H7 (cell line): Measurements from ENCODE around the gene MZT2A. TPM values are rescaled to one million over a fixed set of nuclear protein-coding genes. Genes with fewer than 3 reads are reported as not detected.
"Not testable (repeated sequence)": the region's sequence is repeated elsewhere in the genome, so short reads cannot be mapped to it uniquely, and the experiment has no call there.

Experiments used
- DNase-seq: peaks from one replicate; pipeline ENCODE4 v3.0.0; 2012
- H3K27me3 ChIP-seq: 2 replicates; pipeline ENCODE4 v1.6.0; 2011; ENCODE audit warnings: mild to moderate bottlenecking, low read length; ENCODE audit not compliant: control insufficient read depth, insufficient read depth
- H3K36me3 ChIP-seq: replicated peaks from 2 replicates; pipeline ENCODE4 v1.5.1; 2011; ENCODE audit warnings: low read length; ENCODE audit not compliant: control insufficient read depth, insufficient read depth
- H3K4me3 ChIP-seq: 2 replicates; pipeline ENCODE4 v1.5.1; 2011; ENCODE audit warnings: low read depth, mild to moderate bottlenecking, control low read depth, low read length, moderate library complexity; ENCODE audit not compliant: insufficient read depth
- total RNA-seq: library from RNA; depleted of rRNA; stranded (reverse); fragments of >200 nt; shearing (Covaris generic); gene quantifications from 2 replicates; pipeline ENCODE4 v1.2.3, GENCODE V29; 2014; rRNA removed

Gene MZT2A
- total RNA-seq, result 156 and 163 TPM in 2 replicates

GRCh38 chr2:131492015-131492417 lies at the start of gene MZT2A:
Gene MZT2A, minus strand, starts transcription at chr2:131492397. Its CDS starts 21 bp downstream, at chr2:131492376.
- DNase-seq, H3K36me3 ChIP-seq, H3K27me3 ChIP-seq: not testable (repeated sequence)
- peak within 1 kb of the TSS; percentile 86 for H3K4me3 ChIP-seq

- DNase-seq, H3K27me3 ChIP-seq: not testable (repeated sequence)
Observed at GRCh38 chr2:131538856-131539255, 46.7 kb upstream of the MZT2A start.

GRCh38 chr2:131536841-131537240 lies 44.6 kb upstream of the MZT2A start:
- DNase-seq, H3K4me3 ChIP-seq, H3K27me3 ChIP-seq, H3K36me3 ChIP-seq: not testable (repeated sequence)

More at GRCh38 chr2:131538856-131539255, 46.7 kb upstream of the MZT2A start:
- not testable (repeated sequence) for H3K4me3 ChIP-seq, H3K36me3 ChIP-seq

GRCh38 chr2:131535951-131536826 lies 44.0 kb upstream of the MZT2A start:
- not testable (repeated sequence) for H3K4me3 ChIP-seq, H3K27me3 ChIP-seq, H3K36me3 ChIP-seq
- peak; percentile 2 for DNase-seq

GRCh38 chr2:131535526-131535925 lies 43.3 kb upstream of the MZT2A start:
- Histone ChIP-seq H3K4me3 (no peak overlapping the region), H3K36me3 (no peaks in the 10 kb centered on the region), H3K27me3 (no peaks in the 10 kb centered on the region)
- peak; percentile 2 for DNase-seq

- H3K27me3 ChIP-seq, H3K36me3 ChIP-seq, DNase-seq, H3K4me3 ChIP-seq: not testable (repeated sequence)
Observed at GRCh38 chr2:131534965-131535364, 42.8 kb upstream of the MZT2A start.

GRCh38 chr2:131534317-131534672 lies 42.1 kb upstream of the MZT2A start:
- not testable (repeated sequence) for H3K27me3 ChIP-seq, H3K36me3 ChIP-seq, DNase-seq, H3K4me3 ChIP-seq

GRCh38 chr2:131533609-131534316 lies 41.6 kb upstream of the MZT2A start:
- peak; percentile 4 for DNase-seq

GRCh38 chr2:131532723-131533608 lies 40.8 kb upstream of the MZT2A start:
- not testable (repeated sequence) for H3K27me3 ChIP-seq, H3K36me3 ChIP-seq, H3K4me3 ChIP-seq, DNase-seq

More at GRCh38 chr2:131533609-131534316, 41.6 kb upstream of the MZT2A start:
- not testable (repeated sequence) for H3K4me3 ChIP-seq, H3K36me3 ChIP-seq, H3K27me3 ChIP-seq

GRCh38 chr2:131531547-131532185 lies 39.5 kb upstream of the MZT2A start:
- DNase-seq, H3K4me3 ChIP-seq, H3K36me3 ChIP-seq, H3K27me3 ChIP-seq: not testable (repeated sequence)

GRCh38 chr2:131530626-131531344 lies 38.6 kb upstream of the MZT2A start:
- not testable (repeated sequence) for H3K36me3 ChIP-seq, H3K27me3 ChIP-seq, H3K4me3 ChIP-seq
- DNase-seq, result peak; percentile 7

GRCh38 chr2:131529864-131530445 lies 37.8 kb upstream of the MZT2A start:
- not testable (repeated sequence) for H3K27me3 ChIP-seq, H3K4me3 ChIP-seq, H3K36me3 ChIP-seq, DNase-seq
